Gastrocnemius medialis (tissue), 4 donors: Measurements from ENCODE around the gene TNRC6B. TPM values are rescaled to one million over a fixed set of nuclear protein-coding genes. Genes with fewer than 3 reads are reported as not detected.
"Not testable (repeated sequence)": the region's sequence is repeated elsewhere in the genome, so short reads cannot be mapped to it uniquely, and the experiment has no call there.

Source experiments
- ATAC-seq, 2 donors: fragments of 150-250 bp; one replicate each; pipeline ENCODE4 v1.9.1; 2016
- DNase-seq, 2 donors: peaks; one replicate each; pipeline ENCODE4 v3.0.0-alpha.2; 2019
- H3K27ac ChIP-seq, 4 donors: fragments of 200-600 bp; sonication (generic); 1 replicate in 1 of 4; 2 replicates in 3 of 4; pipeline ENCODE4 v1.5.1; 2016 to 2018; ENCODE audit warnings: mild to moderate bottlenecking in 2 of 4, moderate library complexity in 1 of 4
- H3K27me3 ChIP-seq, 3 donors: fragments of 200-600 bp; sonication (generic) in 2 of 3; 1 replicate in 1 of 3; 2 replicates in 2 of 3; pipeline versions ENCODE4 v1.5.1 to v1.6.0; 2016 to 2019; ENCODE audit warnings: mild to moderate bottlenecking in 1 of 3, moderate library complexity in 1 of 3
- H3K36me3 ChIP-seq, 2 donors: fragments of 200-600 bp; sonication (generic) in 1 of 2; one replicate each; pipeline ENCODE4 v1.5.1; 2017 to 2018
- H3K4me1 ChIP-seq, 2 donors: fragments of 200-600 bp; sonication (generic) in 1 of 2; one replicate each; pipeline ENCODE4 v1.5.1; 2016 to 2017; ENCODE audit warnings: mild to moderate bottlenecking in 2 of 2
- H3K4me3 ChIP-seq, 4 donors: fragments of 200-600 bp; sonication (generic) in 3 of 4; 1 replicate in 1 of 4; 2 replicates in 3 of 4; pipeline ENCODE4 v1.5.1; 2016 to 2019; ENCODE audit warnings: mild to moderate bottlenecking in 2 of 4
- H3K9me3 ChIP-seq, 3 donors: fragments of 200-600 bp; sonication (generic) in 2 of 3; 1 replicate in 1 of 3; 2 replicates in 2 of 3; pipeline ENCODE4 v1.5.1; 2016 to 2019
- CTCF ChIP-seq, 5 experiments: fragments of 450-650 bp in 3 of 5; fragments of 200-600 bp in 2 of 5; sonication (generic) in 2 of 5; IDR thresholded peaks in 4 of 5; conservative IDR thresholded peaks in 1 of 5; 1 replicate in 4 of 5; 2 replicates in 1 of 5; pipeline ENCODE4 v1.5.1; 2016 to 2019; ENCODE audit warnings: antibody characterized with exemption in 5 of 5, mild to moderate bottlenecking in 3 of 5, moderate library complexity in 3 of 5
- POLR2A ChIP-seq, 2 donors: fragments of 450-650 bp; IDR thresholded peaks; one replicate each; pipeline ENCODE4 v1.6.1; 2017; ENCODE audit warnings: antibody characterized with exemption in 2 of 2, mild to moderate bottlenecking in 2 of 2, moderate library complexity in 2 of 2
- in situ Hi-C, 4 donors: fragments of 200-750 bp; cut with MboI; loops; one replicate each; pipeline versions ENCODE4 v1.15.0 to v1.8.0; 2017; ENCODE audit warnings: low sequenced_read_pairs in 4 of 4
- intact Hi-C: fragments of 100-400 bp; cut with DNase I; formaldehyde crosslinking; loops from one replicate; pipeline ENCODE4 v1.15.1; 2023; ENCODE audit warnings: low total_unique reads
- total RNA-seq, 4 donors: library from RNA; depleted of rRNA; stranded (reverse); fragments of >200 nt; gene quantifications; one replicate each; pipeline versions ENCODE4 v1.1.0 to v1.2.3, GENCODE V29; 2016

Gene TNRC6B
- total RNA-seq, 4 donors from 2014 or later: 31.9 to 76.7 (median 57.0) TPM

GRCh38 chr22:40157330-40157945, 20.3 kb upstream of the TNRC6B start:
- H3K27ac ChIP-seq: peak overlapping the region; percentile 61 to 81 (median 69)
- DNase-seq: no peak
- TF ChIP-seq POLR2A (IDR thresholded peaks at IDR 0.05) (no peak), CTCF (IDR thresholded peaks at IDR 0.05 in 4 of 5, conservative IDR thresholded peaks at IDR 0.05 in 1 of 5) (no peak)
- intact Hi-C loops: loop anchor here (2.0 to 5.0 kb wide), 2 partner anchors 19 to 120 kb away; partner anchors contain the start of gene TNRC6B
- no peak overlapping the region for H3K4me3 ChIP-seq
- no peaks in the 10 kb centered on the region for H3K9me3 ChIP-seq
- ATAC-seq: no peak
- no peaks in the 10 kb centered on the region for H3K27me3 ChIP-seq
- H3K36me3 ChIP-seq: peaks cover 0 to 6% of the 10 kb centered on the region in 2 donors
- H3K4me1 ChIP-seq: peaks cover 15 to 17% of the 10 kb centered on the region in 2 donors
- in situ Hi-C loops: no loop called here

- no peaks in the 10 kb centered on the region for H3K27me3 ChIP-seq
- peaks cover 0 to 11% of the 10 kb centered on the region in 2 donors for H3K36me3 ChIP-seq
- DNase-seq (no peak), ATAC-seq (no peak)
- H3K4me3 ChIP-seq: no peak overlapping the region
- in situ Hi-C loops (no loop called here), intact Hi-C loops (no loop called here)
- H3K9me3 ChIP-seq: no peaks in the 10 kb centered on the region
- no peak overlapping the region for H3K27ac ChIP-seq
- H3K4me1 ChIP-seq: peaks cover 8 to 9% of the 10 kb centered on the region in 2 donors
- TF ChIP-seq CTCF (IDR thresholded peaks at IDR 0.05 in 4 of 5, conservative IDR thresholded peaks at IDR 0.05 in 1 of 5): no peak
- no peak for TF ChIP-seq POLR2A (IDR thresholded peaks at IDR 0.05)
Measured at GRCh38 chr22:40161194-40161593, 16.5 kb upstream of the TNRC6B start.

GRCh38 chr22:40165537-40165936, 12.2 kb upstream of the TNRC6B start:
- H3K27me3 ChIP-seq, H3K4me3 ChIP-seq, in situ Hi-C loops, H3K27ac ChIP-seq, DNase-seq, ATAC-seq, H3K9me3 ChIP-seq, intact Hi-C loops, H3K4me1 ChIP-seq: not testable (repeated sequence)
- peaks cover 0 to 10% of the 10 kb centered on the region in 2 donors for H3K36me3 ChIP-seq

GRCh38 chr22:40175611-40176244, 2.0 kb upstream of the TNRC6B start:
- no peaks in the 10 kb centered on the region for H3K27me3 ChIP-seq
- DNase-seq (no peak), ATAC-seq (no peak)
- H3K27ac ChIP-seq: peak overlapping the region; percentile 77 to 91 (median 88)
- no peak overlapping the region for H3K4me3 ChIP-seq
- intact Hi-C loops: loop anchor here (2.0 kb wide), 1 partner anchor 19 kb away; no protein-coding TSS in a partner anchor
- no peak for TF ChIP-seq POLR2A (IDR thresholded peaks at IDR 0.05)
- no peak for TF ChIP-seq CTCF (IDR thresholded peaks at IDR 0.05 in 4 of 5, conservative IDR thresholded peaks at IDR 0.05 in 1 of 5)
- no peaks in the 10 kb centered on the region for H3K9me3 ChIP-seq
- in situ Hi-C loops: loop anchor here in 2 of 4 donors (10.0 kb wide), 2 partner anchors 99 to 131 kb away; no protein-coding TSS in a partner anchor
- peaks cover 43 to 50% of the 10 kb centered on the region in 2 donors for H3K4me1 ChIP-seq
- H3K36me3 ChIP-seq: no peaks in the 10 kb centered on the region
